GM18498 (cell line): Measurements from ENCODE around the gene SUCNR1.
"Not testable (repeated sequence)": the region's sequence is repeated elsewhere in the genome, so short reads cannot be mapped to it uniquely, and the experiment has no call there.

ENCODE experiments used
- ATAC-seq: cut with Tn5 transposase; IDR thresholded peaks from one replicate; pipeline ENCODE4 v1.9.1; 2021; ENCODE audit warnings: mild to moderate bottlenecking, moderate library complexity; ENCODE audit not compliant: unreplicated experiment

The SUCNR1 gene

GRCh38 chr3:151900884-151901643, 27.6 kb downstream of the SUCNR1 start:
- ATAC-seq: no peak

- ATAC-seq: no peak
Measured at GRCh38 chr3:151901644-151902285, 28.3 kb downstream of the SUCNR1 start.

- ATAC-seq: no peak
Measured at GRCh38 chr3:151903501-151903991, 30.1 kb downstream of the SUCNR1 start.

- no peak for ATAC-seq
Measured at GRCh38 chr3:151905647-151906046, 32.2 kb downstream of the SUCNR1 start.

- no peak for ATAC-seq
Measured at GRCh38 chr3:151906751-151907150, 33.3 kb downstream of the SUCNR1 start.

- no peak for ATAC-seq
Measured at GRCh38 chr3:151908399-151908798, 35.0 kb downstream of the SUCNR1 start.

GRCh38 chr3:151909681-151910405, 36.4 kb downstream of the SUCNR1 start:
- ATAC-seq: no peak

GRCh38 chr3:151911462-151911861, 38.0 kb downstream of the SUCNR1 start:
- no peak for ATAC-seq

- ATAC-seq: no peak
Measured at GRCh38 chr3:151912028-151912427, 38.6 kb downstream of the SUCNR1 start.

- ATAC-seq: no peak
Measured at GRCh38 chr3:151916781-151917180, 43.3 kb downstream of the SUCNR1 start.

GRCh38 chr3:151918253-151919029, 45.0 kb downstream of the SUCNR1 start:
- peak; percentile 65 for ATAC-seq

- ATAC-seq: no peak
Measured at GRCh38 chr3:151919030-151919328, 45.5 kb downstream of the SUCNR1 start.

GRCh38 chr3:151919446-151919845, 46.0 kb downstream of the SUCNR1 start:
- ATAC-seq: no peak

GRCh38 chr3:151923901-151924300, 50.5 kb downstream of the SUCNR1 start:
- no peak for ATAC-seq

- ATAC-seq: no peak
Measured at GRCh38 chr3:151924753-151925152, 51.3 kb downstream of the SUCNR1 start.

- no peak for ATAC-seq
Measured at GRCh38 chr3:151925419-151925818, 52.0 kb downstream of the SUCNR1 start.

GRCh38 chr3:151925876-151926275, 52.4 kb downstream of the SUCNR1 start:
- ATAC-seq: no peak

GRCh38 chr3:151926956-151927355, 53.5 kb downstream of the SUCNR1 start:
- no peak for ATAC-seq

GRCh38 chr3:151927915-151928525, 54.6 kb downstream of the SUCNR1 start:
- not testable (repeated sequence) for ATAC-seq

GRCh38 chr3:151931171-151931570, 57.7 kb downstream of the SUCNR1 start:
- ATAC-seq: no peak
